Hepatocyte (in vitro differentiated cells): ENCODE results near the gene KIRREL3.

Experiments used
- CTCF ChIP-seq: fragments of 200-600 bp; sonication (generic); IDR thresholded peaks from 2 replicates; pipeline ENCODE4 v1.5.1; 2016; ENCODE audit warnings: antibody characterized with exemption, mild to moderate bottlenecking; ENCODE audit not compliant: poor library complexity
- EZH2 ChIP-seq: fragments of 200-600 bp; sonication (generic); IDR thresholded peaks from 2 replicates; pipeline ENCODE4 v1.6.1; 2016; ENCODE audit warnings: antibody characterized with exemption, mild to moderate bottlenecking, borderline replicate concordance
- EZH2phosphoT487 ChIP-seq: fragments of 200-600 bp; sonication (generic); IDR thresholded peaks from one replicate; pipeline ENCODE4 v1.6.1; 2018; ENCODE audit warnings: antibody characterized with exemption, mild to moderate bottlenecking, low read depth, moderate library complexity; ENCODE audit not compliant: unreplicated experiment, severe bottlenecking

GRCh38 chr11:126489836-126490660 lies 510.5 kb downstream of the KIRREL3 start:
- TF ChIP-seq EZH2 (no peak), CTCF (no peak), EZH2phosphoT487 (no peak)
